Measurements from ENCODE around the gene PLCB1.

- TF ChIP-seq CTCF (conservative IDR thresholded peaks at IDR 0.05): no peak
- no peak for TF ChIP-seq ZFX (IDR thresholded peaks at IDR 0.05)
Measured at GRCh38 chr20:8527998-8528723, 396.1 kb downstream of the PLCB1 start.
